ENCODE data around the gene TNFRSF1A.

Gene TNFRSF1A

GRCh38 chr12:6336889-6337853 lies 4.7 kb downstream of the TNFRSF1A start:
- DNase-seq (ENCODE audit: low spot score) = no peak

- peak; percentile 89 for DNase-seq (ENCODE audit: low spot score)
These were observed 5.6 kb downstream of the TNFRSF1A start for GRCh38 chr12:6336079-6336888.

DNA sequence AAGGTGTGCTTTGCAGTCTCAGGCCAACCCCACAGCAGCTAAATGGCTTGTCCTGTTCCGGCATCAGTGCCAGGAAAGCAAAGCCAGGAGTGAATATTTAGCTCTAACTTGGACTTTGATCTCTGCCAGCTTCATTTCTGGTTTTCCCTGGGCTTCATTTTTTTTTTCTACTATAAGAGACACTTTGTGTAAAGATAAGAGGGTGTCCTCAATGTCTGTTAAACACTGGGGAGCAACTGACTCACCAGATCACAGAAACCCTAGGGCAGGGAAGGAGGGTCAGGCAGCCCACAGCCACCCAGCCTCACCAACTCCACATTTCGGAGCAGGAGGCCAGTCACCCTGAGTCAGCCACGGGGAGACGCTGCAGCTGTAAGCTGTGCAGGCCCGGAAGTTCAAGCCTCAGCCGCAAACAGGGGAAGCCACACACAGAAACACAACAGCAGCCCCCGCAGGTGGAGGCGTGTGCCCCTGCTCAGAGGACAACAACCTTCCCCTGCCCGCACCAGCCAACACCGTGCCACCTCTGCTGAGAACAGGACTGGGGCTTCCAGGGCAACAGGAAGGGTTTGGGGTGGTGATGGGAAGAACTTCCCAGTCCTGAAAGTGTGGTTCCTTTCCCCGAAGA lies 6.3 kb downstream of the TNFRSF1A start:
- peak; percentile 35 for DNase-seq (ENCODE audit: low spot score)

DNA sequence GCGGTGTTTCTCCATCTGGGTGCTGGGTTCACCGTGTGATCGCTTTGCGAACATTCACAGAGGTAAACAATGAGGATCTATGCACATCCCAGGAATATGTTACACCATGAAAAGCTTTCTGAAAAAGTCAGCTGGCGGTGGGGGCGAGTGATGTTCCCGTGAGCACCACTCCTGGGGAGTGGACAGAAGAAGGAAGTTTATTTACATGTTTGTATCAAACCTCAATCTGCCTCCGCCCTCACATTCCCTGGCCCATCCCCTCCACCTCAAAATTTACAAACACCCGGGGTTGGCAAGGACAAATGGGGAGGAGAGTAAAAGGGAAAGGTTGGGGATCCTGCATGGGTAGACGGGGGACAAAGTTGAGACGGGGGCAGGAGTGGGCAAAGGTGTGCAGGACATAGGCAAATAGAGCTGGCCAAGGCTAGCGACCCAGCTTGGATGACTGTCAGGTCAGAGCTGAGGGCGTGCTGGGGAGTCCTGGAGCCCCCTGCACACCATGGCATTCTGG lies 6.9 kb downstream of the TNFRSF1A start:
- no peak for DNase-seq (ENCODE audit: low spot score)

GRCh38 chr12:6334359-6334758 lies 7.5 kb downstream of the TNFRSF1A start:
- DNase-seq (ENCODE audit: low spot score) = no peak

DNA sequence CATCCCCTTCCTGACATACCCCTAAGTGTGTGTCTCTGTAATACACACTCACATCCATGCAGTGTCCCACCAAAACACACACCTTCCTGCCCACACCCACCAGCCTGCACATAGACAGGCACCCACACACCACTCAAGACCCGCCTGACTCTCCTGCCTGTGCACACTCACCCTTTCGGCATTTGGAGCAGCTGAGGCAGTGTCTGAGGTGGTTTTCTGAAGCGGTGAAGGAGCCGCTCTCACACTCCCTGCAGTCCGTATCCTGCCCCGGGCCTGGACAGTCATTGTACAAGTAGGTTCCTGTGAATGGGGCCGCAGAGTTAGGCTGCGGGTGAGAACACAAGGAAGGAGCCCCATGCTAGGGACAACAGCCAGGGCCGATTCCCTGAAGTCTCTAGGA lies 8.3 kb downstream of the TNFRSF1A start:
- DNase-seq (ENCODE audit: low spot score) = no peak

DNA sequence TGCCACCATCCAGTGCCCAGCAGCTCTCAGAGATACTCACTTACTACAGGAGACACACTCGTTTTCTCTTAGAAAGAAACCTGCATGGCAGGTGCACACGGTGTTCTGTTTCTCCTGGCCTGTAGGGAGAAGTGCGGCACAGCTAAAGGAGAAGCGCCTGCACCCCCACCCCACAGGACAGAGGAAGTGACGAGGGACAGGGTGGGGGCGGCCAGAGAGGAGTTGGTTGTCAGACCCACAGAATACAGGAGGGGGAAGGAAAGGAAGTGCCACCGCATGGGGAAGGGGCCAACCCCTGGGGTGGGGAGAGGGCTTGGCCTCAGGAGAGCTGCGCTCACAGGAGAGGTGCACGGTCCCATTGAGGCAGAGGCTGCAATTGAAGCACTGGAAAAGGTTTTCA lies 8.8 kb downstream of the TNFRSF1A start:
- DNase-seq (ENCODE audit: low spot score) = no peak

- DNase-seq (ENCODE audit: low spot score) = no peak
These were observed 9.4 kb downstream of the TNFRSF1A start for GRCh38 chr12:6332459-6332858.

- DNase-seq (ENCODE audit: low spot score) = no peak
These were observed 10.7 kb downstream of the TNFRSF1A start for GRCh38 chr12:6330999-6331714.

- no peak for DNase-seq (ENCODE audit: low spot score)
These were observed 11.7 kb downstream of the TNFRSF1A start for GRCh38 chr12:6330192-6330591.

DNA sequence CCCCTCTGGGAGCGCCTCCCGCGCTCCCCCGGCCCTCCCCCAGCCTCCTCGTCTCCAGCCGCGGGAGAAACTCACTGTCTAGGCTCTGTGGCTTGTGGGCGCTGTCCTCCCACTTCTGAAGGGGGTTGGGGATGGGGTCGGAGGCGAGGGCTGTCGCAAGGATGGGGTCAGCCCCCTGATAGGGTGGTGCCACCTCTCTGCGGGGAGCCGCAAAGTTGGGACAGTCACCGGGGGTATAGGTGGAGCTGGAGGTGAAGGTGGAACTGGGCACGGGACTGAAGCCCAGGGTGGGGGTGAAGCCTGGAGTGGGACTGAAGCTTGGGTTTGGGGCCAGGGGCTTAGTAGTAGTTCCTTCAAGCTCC lies 12.2 kb downstream of the TNFRSF1A start:
- DNase-seq (ENCODE audit: low spot score) = no peak

GRCh38 chr12:6328945-6329702 lies 12.8 kb downstream of the TNFRSF1A start:
- no peak for DNase-seq (ENCODE audit: low spot score)

- DNase-seq (ENCODE audit: low spot score) = no peak
These were observed 13.7 kb downstream of the TNFRSF1A start for GRCh38 chr12:6328045-6328779.

DNA sequence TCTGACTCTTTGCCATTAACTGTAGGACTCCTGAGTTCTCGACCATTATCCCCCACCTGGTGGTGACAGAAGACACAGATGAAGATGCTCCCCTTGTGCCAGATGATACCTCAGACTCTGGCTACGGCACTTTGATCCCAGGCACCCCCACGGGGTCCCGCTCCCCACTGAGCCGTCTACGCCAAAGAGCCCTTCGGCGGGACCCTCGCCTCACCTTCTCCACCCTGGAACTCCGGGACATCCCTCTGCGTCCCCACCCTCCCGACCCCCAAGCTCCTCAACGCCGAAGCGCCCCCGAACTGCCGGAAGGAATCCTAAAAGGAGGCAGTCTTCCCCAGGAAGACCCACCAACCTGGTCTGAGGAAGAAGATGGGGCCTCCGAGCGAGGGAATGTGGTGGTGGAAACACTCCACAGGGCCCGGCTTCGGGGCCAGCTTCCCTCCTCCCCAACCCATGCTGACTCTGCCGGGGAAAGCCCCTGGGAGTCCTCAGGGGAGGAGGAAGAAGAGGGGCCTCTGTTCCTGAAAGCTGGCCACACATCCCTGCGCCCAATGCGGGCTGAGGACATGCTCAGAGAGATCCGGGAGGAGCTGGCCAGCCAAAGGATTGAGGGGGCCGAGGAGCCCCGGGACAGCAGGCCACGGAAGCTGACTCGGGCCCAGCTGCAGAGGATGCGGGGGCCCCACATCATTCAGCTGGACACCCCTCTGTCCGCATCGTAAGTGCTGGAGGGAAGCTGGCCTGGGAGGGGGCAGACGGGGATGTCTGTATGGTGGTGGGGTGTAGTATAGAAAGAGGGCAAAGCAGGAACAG lies 14.4 kb downstream of the TNFRSF1A start:
- no peak for DNase-seq (ENCODE audit: low spot score)

GRCh38 chr12:6326316-6327228 lies 15.3 kb downstream of the TNFRSF1A start:
- no peak for DNase-seq (ENCODE audit: low spot score)

DNA sequence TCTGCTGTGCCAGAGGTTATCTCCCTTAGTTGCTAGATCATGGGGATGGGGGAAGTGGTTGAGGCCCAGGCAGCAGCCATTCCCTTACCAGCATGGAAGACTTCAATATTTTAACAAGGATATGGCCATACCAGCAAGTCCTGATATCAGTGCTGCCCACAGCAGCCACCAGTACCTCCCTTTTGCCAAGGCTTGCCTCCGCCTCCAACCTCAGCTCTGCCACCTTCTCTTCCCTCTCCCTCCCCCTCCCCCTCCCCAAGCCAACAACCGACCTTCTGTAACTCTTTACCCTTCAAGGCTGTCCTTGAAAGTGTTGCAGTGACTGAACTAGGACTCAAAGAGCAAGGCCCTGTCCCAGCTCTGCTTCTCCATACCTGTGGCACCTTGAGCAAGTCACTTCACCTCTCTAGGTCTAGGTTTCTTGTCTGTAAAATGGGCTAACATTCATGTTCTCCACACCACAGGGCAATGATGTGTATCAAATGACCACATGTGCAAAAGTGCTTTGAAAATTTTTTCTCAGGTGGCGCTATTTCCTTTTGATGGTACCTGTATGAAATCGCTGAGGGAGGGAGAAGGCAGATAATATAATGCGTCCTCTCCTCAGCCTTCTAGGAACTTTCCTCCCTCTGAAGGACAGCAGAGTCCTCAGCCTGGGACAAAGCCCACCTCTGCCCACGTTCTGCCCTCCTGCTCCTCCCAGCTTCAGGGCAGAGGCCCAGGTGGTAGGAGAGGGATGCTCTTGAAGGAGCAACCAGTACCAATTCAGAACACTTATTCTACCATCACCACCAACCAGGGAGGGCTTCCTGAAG lies 16.7 kb downstream of the TNFRSF1A start:
- no peak for DNase-seq (ENCODE audit: low spot score)

DNA sequence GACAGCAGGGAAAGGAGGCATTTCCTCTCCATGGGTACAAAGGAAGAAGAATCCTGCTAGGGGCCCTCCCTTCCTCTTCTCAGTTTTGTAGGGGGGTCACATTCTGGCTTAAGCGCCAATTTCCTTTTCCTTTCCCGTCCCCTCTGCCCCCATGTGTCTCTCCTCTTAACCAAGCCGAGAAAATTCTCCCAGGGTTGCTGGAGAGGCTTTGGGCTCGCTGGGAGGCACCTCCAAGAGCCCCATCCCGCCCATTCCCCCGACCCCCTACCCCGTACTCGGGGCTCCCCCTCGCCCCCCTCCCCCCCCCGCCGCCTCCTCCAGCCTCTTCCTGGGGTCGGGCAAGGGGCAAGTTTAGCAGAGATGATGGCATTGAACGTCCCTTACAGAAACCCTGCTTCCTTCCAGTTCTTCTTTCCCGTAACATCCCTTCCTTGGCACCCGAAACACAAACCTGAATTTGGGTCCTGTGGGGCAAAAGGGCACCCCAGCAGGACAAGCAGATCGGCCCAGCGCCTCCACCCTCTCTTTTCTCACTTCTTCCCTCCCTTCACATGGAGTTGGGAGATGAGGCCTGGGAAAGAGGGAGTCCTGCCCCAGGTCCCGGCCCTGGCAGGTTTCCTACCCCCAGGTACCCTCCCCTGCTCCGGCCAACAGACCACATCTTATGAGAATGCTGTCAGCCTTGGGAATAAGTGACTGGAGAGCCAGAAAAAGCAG lies 17.7 kb downstream of the TNFRSF1A start:
- no peak for DNase-seq (ENCODE audit: low spot score)
